Peyer's patch (tissue), 4 donors: ENCODE data around the gene WIPF1. TPM values are rescaled to one million over a fixed set of nuclear protein-coding genes. Genes with fewer than 3 reads are reported as not detected.

Source experiments
- DNase-seq, 3 donors: peaks; one replicate each; pipeline ENCODE4 v3.0.0-alpha.2; 2017 to 2019
- H3K27ac ChIP-seq, 4 donors: fragments of 200-600 bp; sonication (generic); one replicate each; pipeline ENCODE4 v1.5.1; 2016 to 2019
- H3K27me3 ChIP-seq, 2 donors: fragments of 200-600 bp; sonication (generic); one replicate each; pipeline ENCODE4 v1.5.1; 2019
- H3K36me3 ChIP-seq, 3 donors: fragments of 200-600 bp; sonication (generic); one replicate each; pipeline ENCODE4 v1.5.1; 2016 to 2019
- H3K4me1 ChIP-seq, 4 donors: fragments of 200-600 bp; sonication (generic); one replicate each; pipeline ENCODE4 v1.5.1; 2016 to 2019
- H3K4me3 ChIP-seq, 4 donors: fragments of 200-600 bp; sonication (generic); 1 replicate in 3 of 4; 2 replicates in 1 of 4; pipeline ENCODE4 v1.5.1; 2016 to 2019; ENCODE audit warnings: mild to moderate bottlenecking in 1 of 4
- H3K9me3 ChIP-seq, 4 donors: fragments of 200-600 bp; sonication (generic); one replicate each; pipeline ENCODE4 v1.5.1; 2016 to 2019; ENCODE audit warnings: mild to moderate bottlenecking in 1 of 4
- CTCF ChIP-seq, 6 experiments: fragments of 450-650 bp in 4 of 6; fragments of 200-600 bp in 2 of 6; sonication (generic) in 1 of 6; IDR thresholded peaks; one replicate each; pipeline ENCODE4 v1.5.1; 2017 to 2019; ENCODE audit warnings: antibody characterized with exemption in 6 of 6, mild to moderate bottlenecking in 3 of 6, moderate library complexity in 1 of 6
- POLR2A ChIP-seq, 2 donors: fragments of 450-650 bp; IDR thresholded peaks; one replicate each; pipeline ENCODE4 v1.5.1; 2017; ENCODE audit warnings: antibody characterized with exemption in 2 of 2, mild to moderate bottlenecking in 2 of 2, moderate library complexity in 2 of 2
- total RNA-seq, 4 donors: library from RNA; depleted of rRNA; stranded (reverse); fragments of >200 nt; gene quantifications; one replicate each; pipeline ENCODE4 v1.1.0, GENCODE V29; 2016

Gene WIPF1
- total RNA-seq, 4 donors from 2014 or later, result 7.4 to 81.7 (median 17.3) TPM

DNA sequence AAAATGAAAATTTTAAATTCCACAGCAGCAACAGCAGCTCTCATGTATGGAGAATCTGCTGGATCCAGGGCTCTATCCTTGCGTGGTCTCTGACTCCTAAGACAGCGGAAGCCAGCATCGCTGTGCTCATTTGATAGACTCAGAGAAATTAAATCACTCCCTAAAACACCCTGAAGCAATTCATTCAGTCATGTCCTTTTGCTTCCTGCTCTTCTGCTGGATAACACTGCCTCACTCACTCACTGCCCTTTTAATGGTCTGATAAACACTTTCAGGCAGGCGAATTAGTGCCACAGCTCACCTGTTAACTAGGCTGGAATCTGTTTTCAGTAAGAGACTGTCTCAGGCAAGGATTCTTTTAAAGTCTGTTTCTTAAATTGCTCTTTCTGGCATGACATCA is 10.0 kb downstream of the WIPF1 start:
- H3K27me3 ChIP-seq, result no peaks in the 10 kb centered on the region
- H3K4me3 ChIP-seq, result no peak overlapping the region
- peaks cover 0 to 35% (median 14%) of the 10 kb centered on the region in 4 donors for H3K4me1 ChIP-seq
- H3K27ac ChIP-seq, result no peak overlapping the region
- no peak for TF ChIP-seq POLR2A (IDR thresholded peaks at IDR 0.05)
- no peak for TF ChIP-seq CTCF (IDR thresholded peaks at IDR 0.05)
- H3K36me3 ChIP-seq, result no peaks in the 10 kb centered on the region
- no peak for DNase-seq
- H3K9me3 ChIP-seq, result no peaks in the 10 kb centered on the region

- no peaks in the 10 kb centered on the region for H3K27me3 ChIP-seq
- H3K36me3 ChIP-seq, result no peaks in the 10 kb centered on the region
- no peak overlapping the region for H3K4me3 ChIP-seq
- H3K27ac ChIP-seq, result no peak overlapping the region
- no peak for TF ChIP-seq POLR2A (IDR thresholded peaks at IDR 0.05)
- no peak for TF ChIP-seq CTCF (IDR thresholded peaks at IDR 0.05)
- H3K9me3 ChIP-seq, result no peaks in the 10 kb centered on the region
- H3K4me1 ChIP-seq, result peaks cover 0 to 30% (median 13%) of the 10 kb centered on the region in 4 donors
- DNase-seq, result no peak
Measured at GRCh38 chr2:174586418-174587295, 10.9 kb downstream of the WIPF1 start.

DNA sequence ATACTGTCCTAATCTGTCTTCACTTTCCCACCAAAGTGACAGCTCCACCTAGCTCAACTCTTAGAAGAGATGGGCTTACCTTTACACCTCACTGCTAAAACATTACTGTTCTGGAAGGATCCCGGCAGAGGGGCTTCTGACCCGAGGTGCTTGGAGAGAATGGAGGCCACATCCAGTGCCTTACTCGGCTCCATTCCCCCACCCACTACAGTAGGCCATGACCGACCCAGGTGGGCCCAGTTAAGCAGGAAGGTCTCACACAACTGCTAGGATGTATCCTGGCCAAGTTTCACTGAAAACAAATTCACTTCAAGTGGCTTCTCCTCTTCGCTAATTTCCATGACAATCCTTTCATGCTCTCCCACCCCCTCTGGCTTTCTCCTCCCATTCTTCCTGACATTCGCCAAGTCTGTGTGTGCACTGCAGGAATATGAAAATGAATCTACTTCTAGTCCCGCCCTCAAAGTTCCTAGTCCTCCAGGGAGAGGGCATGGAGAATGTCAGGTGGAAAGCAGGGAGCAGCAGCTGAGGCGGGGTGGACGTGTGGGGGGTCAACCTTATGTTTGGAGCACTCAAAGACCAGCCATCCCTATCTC is 11.8 kb downstream of the WIPF1 start:
- H3K4me1 ChIP-seq, result peaks cover 0 to 28% (median 12%) of the 10 kb centered on the region in 4 donors
- H3K27ac ChIP-seq, result no peak overlapping the region

DNA sequence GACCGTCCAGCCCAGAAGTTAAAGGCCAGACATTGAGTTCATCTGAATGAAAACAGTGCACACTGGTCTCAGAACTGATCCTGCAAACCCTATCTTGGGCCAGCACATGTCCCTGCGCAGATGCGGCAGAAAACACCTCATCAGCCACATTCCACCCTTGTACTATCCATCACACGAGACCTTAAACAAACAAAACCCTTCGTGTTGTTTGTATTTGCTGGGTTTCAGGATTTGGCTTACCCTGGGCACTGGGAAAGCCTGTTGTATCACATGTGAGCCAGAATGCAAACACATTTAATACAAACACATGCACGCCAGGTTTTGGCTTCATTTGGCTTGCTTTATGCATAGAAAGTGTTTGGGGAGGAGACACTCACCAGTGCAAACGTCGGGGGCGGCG is 12.5 kb downstream of the WIPF1 start:
- Histone ChIP-seq H3K9me3 (no peaks in the 10 kb centered on the region), H3K27me3 (no peaks in the 10 kb centered on the region), H3K4me3 (no peak overlapping the region), H3K27ac (no peak overlapping the region), H3K4me1 (peaks cover 0 to 22% (median 13%) of the 10 kb centered on the region in 4 donors), H3K36me3 (peaks cover 0 to 4% (median 0%) of the 10 kb centered on the region in 3 donors)
- DNase-seq, result no peak
- TF ChIP-seq CTCF (IDR thresholded peaks at IDR 0.05) (no peak), POLR2A (IDR thresholded peaks at IDR 0.05) (no peak)

More for the DNA sequence above, 11.8 kb downstream of the WIPF1 start:
- TF ChIP-seq POLR2A (IDR thresholded peaks at IDR 0.05) (no peak), CTCF (IDR thresholded peaks at IDR 0.05) (no peak)
- no peak overlapping the region for H3K4me3 ChIP-seq
- DNase-seq, result no peak
- no peaks in the 10 kb centered on the region for H3K36me3 ChIP-seq
- no peaks in the 10 kb centered on the region for H3K27me3 ChIP-seq
- H3K9me3 ChIP-seq, result no peaks in the 10 kb centered on the region

DNA sequence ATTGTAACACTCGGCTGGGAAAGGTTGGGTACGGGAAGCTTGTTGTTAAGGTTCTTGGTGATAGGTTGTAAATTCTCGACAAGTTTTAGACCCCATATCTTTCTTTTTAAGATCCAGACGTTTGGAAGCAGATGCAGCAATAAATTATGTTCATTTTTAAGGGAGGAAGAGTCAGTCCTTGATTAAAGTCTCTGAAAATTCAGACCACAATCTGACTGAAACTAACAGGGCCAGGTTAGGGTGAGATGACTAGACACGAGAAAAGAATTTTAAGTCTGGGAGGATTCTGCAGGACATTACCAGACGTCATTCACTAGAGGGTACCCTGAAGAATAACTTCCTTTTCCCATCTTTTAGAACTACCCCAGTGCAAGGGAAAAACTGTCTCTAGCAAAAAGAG is 16.1 kb downstream of the WIPF1 start:
- Histone ChIP-seq H3K27ac (no peak overlapping the region), H3K9me3 (no peaks in the 10 kb centered on the region), H3K36me3 (peaks cover 0 to 12% (median 0%) of the 10 kb centered on the region in 3 donors), H3K4me3 (no peak overlapping the region), H3K27me3 (no peaks in the 10 kb centered on the region), H3K4me1 (peaks cover 0 to 9% (median 4%) of the 10 kb centered on the region in 4 donors)
- TF ChIP-seq CTCF (IDR thresholded peaks at IDR 0.05) (no peak), POLR2A (IDR thresholded peaks at IDR 0.05) (no peak)
- no peak for DNase-seq
